ENCODE data around the gene WDFY4.

WDFY4 gene

DNA sequence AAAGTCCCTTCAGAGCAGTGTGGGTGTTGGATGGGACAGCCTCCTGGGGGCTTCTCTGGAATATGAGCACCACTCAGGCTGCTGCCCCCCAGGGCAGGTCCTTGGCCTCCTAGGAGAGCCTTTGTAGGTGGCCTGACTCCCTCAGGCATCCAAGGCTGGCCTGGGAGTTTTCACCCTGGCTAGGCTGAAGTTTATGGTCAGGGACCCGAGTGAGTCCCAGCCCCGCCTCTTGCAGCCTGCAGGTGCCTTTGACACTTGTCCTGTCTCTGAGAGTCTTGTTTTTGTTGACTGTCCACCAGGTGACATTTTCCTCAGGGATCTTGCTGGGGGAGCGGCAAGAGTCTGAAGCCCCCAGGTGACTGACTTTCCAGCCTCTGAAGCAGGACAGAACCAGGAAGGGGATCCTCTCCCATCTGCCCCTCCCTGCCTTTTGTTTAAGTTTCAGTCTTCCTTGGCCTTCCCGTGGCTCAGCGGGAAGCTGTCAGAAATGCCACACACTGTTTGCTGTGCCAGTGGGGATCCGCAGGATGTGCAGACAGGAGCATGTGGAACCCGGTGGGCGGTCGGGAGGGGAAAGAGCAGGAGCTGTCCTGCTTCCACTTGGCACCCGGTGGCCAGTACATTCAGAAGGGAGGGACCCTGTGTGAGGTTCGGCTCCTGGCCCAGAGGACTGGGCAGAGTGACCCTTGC, 195.5 kb downstream of the WDFY4 start:
- no peak for DNase-seq (ENCODE audit: low read depth, low spot score)

DNA sequence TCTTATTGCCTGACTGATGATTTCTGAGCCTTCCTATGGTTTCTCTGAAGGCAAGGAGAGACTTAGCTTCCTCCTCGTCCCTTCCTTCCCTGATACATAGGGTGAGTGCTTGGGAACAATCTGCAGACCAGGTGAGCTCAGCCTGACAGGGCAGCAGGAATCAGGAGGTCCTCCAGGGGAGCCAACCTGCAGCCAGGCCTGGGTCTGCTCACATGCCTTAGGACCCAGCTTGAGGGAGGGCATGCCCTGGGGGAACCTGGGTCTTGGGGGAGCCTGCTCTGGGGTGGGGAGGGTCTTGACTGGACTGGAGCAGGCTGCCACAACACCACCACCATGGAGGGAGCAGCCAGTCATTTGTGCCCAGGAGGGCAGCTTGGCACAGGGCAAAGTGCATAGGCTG, 197.3 kb downstream of the WDFY4 start:
- DNase-seq (ENCODE audit: low read depth, low spot score), result no peak

- no peak for DNase-seq (ENCODE audit: low read depth, low spot score)
These were observed 198.2 kb downstream of the WDFY4 start for GRCh38 chr10:48882881-48883280.

GRCh38 chr10:48883701-48884100, 199.0 kb downstream of the WDFY4 start:
- DNase-seq (ENCODE audit: low read depth, low spot score), result no peak

GRCh38 chr10:48884179-48885045, 199.7 kb downstream of the WDFY4 start:
- no peak for DNase-seq (ENCODE audit: low read depth, low spot score)

- DNase-seq (ENCODE audit: low read depth, low spot score), result no peak
These were observed 200.7 kb downstream of the WDFY4 start for GRCh38 chr10:48885376-48885775.

GRCh38 chr10:48887982-48888381, 203.3 kb downstream of the WDFY4 start:
- DNase-seq (ENCODE audit: low read depth, low spot score), result no peak

GRCh38 chr10:48890888-48891850, 206.5 kb downstream of the WDFY4 start:
- DNase-seq (ENCODE audit: low read depth, low spot score), result no peak

- DNase-seq (ENCODE audit: low read depth, low spot score), result no peak
These were observed 210.5 kb downstream of the WDFY4 start for GRCh38 chr10:48894911-48895802.

DNA sequence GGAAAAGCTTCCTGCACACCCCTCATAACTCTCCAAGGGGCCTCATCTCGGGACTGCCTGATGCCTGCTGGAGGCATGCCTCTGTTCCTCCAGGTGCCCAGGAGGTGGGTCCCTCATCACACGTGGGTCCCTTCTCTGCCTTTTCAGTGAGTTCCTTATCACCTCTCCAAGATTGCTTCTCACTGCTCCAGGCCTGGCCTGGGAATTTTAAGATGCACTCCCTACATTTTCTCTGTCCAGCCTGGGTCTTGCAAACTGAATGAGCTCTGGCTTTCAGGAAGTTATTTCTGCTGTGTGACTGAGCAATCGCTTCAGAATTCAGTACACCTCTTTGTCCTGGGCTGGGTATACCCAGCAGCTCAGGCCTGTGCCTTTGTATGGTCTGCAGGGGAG, 211.1 kb downstream of the WDFY4 start:
- DNase-seq (ENCODE audit: low read depth, low spot score), result no peak

GRCh38 chr10:48896756-48897440, 212.2 kb downstream of the WDFY4 start:
- no peak for DNase-seq (ENCODE audit: low read depth, low spot score)

GRCh38 chr10:48897441-48897790, 212.7 kb downstream of the WDFY4 start:
- DNase-seq (ENCODE audit: low read depth, low spot score), result no peak

GRCh38 chr10:48898426-48898825, 213.8 kb downstream of the WDFY4 start:
- no peak for DNase-seq (ENCODE audit: low read depth, low spot score)

GRCh38 chr10:48899781-48900180, 215.1 kb downstream of the WDFY4 start:
- DNase-seq (ENCODE audit: low read depth, low spot score), result no peak

DNA sequence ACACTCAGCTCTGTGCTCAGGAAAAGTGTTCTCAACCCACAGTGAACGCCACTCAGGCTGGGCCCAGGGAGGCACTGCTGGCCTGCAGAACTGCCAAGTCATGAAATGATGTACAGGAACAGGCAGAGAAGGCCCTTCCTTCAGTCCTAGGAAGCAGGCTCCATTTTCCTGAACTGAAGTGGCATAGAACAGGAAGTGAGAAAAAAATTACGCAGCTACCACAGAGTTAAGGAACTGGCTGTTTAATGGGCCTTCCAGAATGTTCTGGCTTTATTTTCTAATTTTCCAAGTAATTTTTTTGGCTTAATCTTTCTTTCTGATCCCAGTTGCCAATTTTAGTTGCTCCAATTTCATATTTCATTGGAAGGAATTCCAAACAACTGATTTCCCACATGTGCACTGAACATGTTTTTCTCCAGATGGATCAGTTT, 215.7 kb downstream of the WDFY4 start:
- no peak for DNase-seq (ENCODE audit: low read depth, low spot score)

- DNase-seq (ENCODE audit: low read depth, low spot score), result no peak
These were observed 216.6 kb downstream of the WDFY4 start for GRCh38 chr10:48901319-48901718.

DNA sequence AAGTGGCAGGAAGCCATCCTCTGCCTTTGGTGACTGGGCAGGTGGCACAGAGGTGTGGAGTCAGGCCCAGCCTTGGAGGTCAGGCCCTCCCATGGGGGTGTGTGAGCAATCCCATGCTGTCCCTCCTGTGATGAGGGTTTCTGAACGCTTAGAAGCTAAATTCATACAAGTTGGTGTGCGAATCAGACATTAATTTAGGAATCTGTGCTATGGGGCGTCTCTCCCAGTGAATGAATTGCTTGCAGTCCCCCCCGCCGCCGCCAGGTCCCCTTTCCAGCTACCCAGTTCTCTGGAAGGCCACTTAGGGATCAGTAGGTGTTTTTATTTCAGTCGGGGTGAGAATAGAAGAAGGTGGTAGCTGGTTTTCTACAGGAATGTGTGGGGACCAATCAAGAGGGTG, 217.4 kb downstream of the WDFY4 start:
- DNase-seq (ENCODE audit: low read depth, low spot score), result no peak

- DNase-seq (ENCODE audit: low read depth, low spot score), result no peak
These were observed 218.5 kb downstream of the WDFY4 start for GRCh38 chr10:48903151-48903550.

- DNase-seq (ENCODE audit: low read depth, low spot score), result no peak
These were observed 220.2 kb downstream of the WDFY4 start for GRCh38 chr10:48904861-48905260.

GRCh38 chr10:48905311-48905710, 220.6 kb downstream of the WDFY4 start:
- no peak for DNase-seq (ENCODE audit: low read depth, low spot score)

Measured in iPS DF 19.7 (cell line).